Ovary (tissue), 9 donors: Measurements from ENCODE around the gene RPS5. TPM values are rescaled to one million over a fixed set of nuclear protein-coding genes. Genes with fewer than 3 reads are reported as not detected.
A peak's percentile ranks its signal among the peaks of the same experiment; 100 is the strongest.

Experiments used
- DNase-seq, 5 donors: peaks; one replicate each; pipeline ENCODE4 v3.0.0-alpha.2; 2019 to 2020
- H3K27ac ChIP-seq, 2 donors: fragments of 200-600 bp; one replicate each; pipeline versions ENCODE4 v1.5.1 to v1.8.0; 2019 to 2022
- H3K27me3 ChIP-seq: fragments of 200-600 bp; one replicate; pipeline ENCODE4 v1.8.0; 2022
- H3K36me3 ChIP-seq: fragments of 200-600 bp; sonication (generic); one replicate; pipeline ENCODE4 v1.5.1; 2019
- H3K4me1 ChIP-seq: one replicate; pipeline ENCODE4 v1.8.1; 2013; ENCODE audit warnings: mild to moderate bottlenecking, moderate library complexity; ENCODE audit not compliant: insufficient read depth
- H3K4me3 ChIP-seq: fragments of 200-600 bp; sonication (generic); one replicate; pipeline ENCODE4 v1.5.1; 2017
- H3K9me3 ChIP-seq, 2 donors: fragments of 200-600 bp in 1 of 2; sonication (generic) in 1 of 2; one replicate each; pipeline versions ENCODE4 v1.5.1 to v1.8.1; 2013 to 2019; ENCODE audit warnings: mild to moderate bottlenecking in 1 of 2, moderate library complexity in 1 of 2
- CTCF ChIP-seq, 3 donors: fragments of 450-650 bp in 2 of 3; fragments of 200-600 bp in 1 of 3; IDR thresholded peaks; one replicate each; pipeline versions ENCODE4 v1.5.1 to v1.8.0; 2016 to 2022; ENCODE audit warnings: antibody characterized with exemption in 3 of 3, mild to moderate bottlenecking in 1 of 3
- EP300 ChIP-seq: sonication (generic); formaldehyde crosslinking; IDR thresholded peaks from one replicate; pipeline ENCODE4 v1.6.1; 2017; ENCODE audit warnings: antibody characterized with exemption
- POLR2A ChIP-seq: fragments of 450-650 bp; IDR thresholded peaks from one replicate; pipeline ENCODE4 v1.6.1; 2017; ENCODE audit warnings: antibody characterized with exemption, mild to moderate bottlenecking, moderate library complexity
- WGBS, 3 donors: extraction: QIAGEN DNeasy Blood & Tissue Kit in 1 of 3; methylation state at CpG; one replicate each; pipeline versions ENCODE4 v1.1.5 to v1.1.7; 2013 to 2017; 5-methylcytosine and 5-hydroxymethylcytosine counted together
- intact Hi-C, 4 donors: fragments of 100-400 bp; cut with DNase I; formaldehyde crosslinking; loops; one replicate each; pipeline versions ENCODE4 v1.11.0 to v1.15.1; 2022 to 2023
- polyA plus RNA-seq, 2 donors: library from polyadenylated mRNA; stranded (reverse); fragments of 200-250 nt in 1 of 2; fragments of 350-450 nt in 1 of 2; fragmentation: Illumina TruSeq in 1 of 2; extraction: RNeasy Lipid Tissue Mini Kit (QIAGEN cat#74804) in 1 of 2; gene quantifications; one replicate each; pipeline ENCODE4 v1.2.3, GENCODE V29; 2013 to 2014
- total RNA-seq, 7 donors: library from RNA; depleted of rRNA in 2 of 7; stranded (reverse); fragments of >200 nt in 2 of 7; fragmentation: NEBNext Ultra II Directional in 3 of 7; extraction: Animal tissue kit (Norgen Biotek cat#: 25700) in 3 of 7; gene quantifications; one replicate each; pipeline versions ENCODE4 v1.1.0 to v1.2.4, GENCODE V29; 2016 to 2023
- donor health status: DM: no; HTN: no; CAD: no; lungs with moderate emphysema.
- donor health status: DM: no; HTN: no; CAD: no.
- donor health status: Bipolar disorder and iron deficiency.
- donor health status: DM: yes; HTN: yes; CAD: no.
- donor health status: DM: no; HTN: no; CAD: no.
- donor health status: DM: yes; HTN: yes; CAD: no.

The RPS5 gene
- total and polyA plus RNA-seq, 9 donors, result 715 to 5,180 (median 2,346) TPM

GRCh38 chr19:58393725-58394033, 6.6 kb downstream of the RPS5 start:
- no peaks in the 10 kb centered on the region for H3K9me3 ChIP-seq
- no peak overlapping the region for H3K27ac ChIP-seq
- H3K36me3 ChIP-seq, result no peaks in the 10 kb centered on the region
- no peak for DNase-seq
- peaks cover 6% of the 10 kb centered on the region for H3K4me1 ChIP-seq
- H3K4me3 ChIP-seq, result no peak overlapping the region
- intact Hi-C loops, result no loop called here
- peaks cover 5% of the 10 kb centered on the region for H3K27me3 ChIP-seq
- 81 to 85% (median 82%) methylated on average over 4 of the region's 4 CpGs for WGBS, 3 donors
- TF ChIP-seq CTCF (IDR thresholded peaks at IDR 0.05), result no peak
- no peak for TF ChIP-seq POLR2A
- no peak for TF ChIP-seq EP300

GRCh38 chr19:58394821-58395219, 7.8 kb downstream of the RPS5 start:
- DNase-seq, result peak in 1 of 5 donors; percentile 28
- H3K36me3 ChIP-seq, result no peaks in the 10 kb centered on the region

GRCh38 chr19:58395220-58395978, 8.3 kb downstream of the RPS5 start, which contains the start of gene RNF225:
RNF225 (plus strand) TSS chr19:58395656; CDS start chr19:58396090, 434 bp downstream.
- Histone ChIP-seq H3K4me1 (peaks cover 7% of the 10 kb centered on the region), H3K27ac (no peak within 1 kb of the TSS), H3K9me3 (no peaks in the 10 kb centered on the region), H3K36me3 (no peaks in the 10 kb centered on the region), H3K27me3 (peaks cover 5% of the 10 kb centered on the region), H3K4me3 (no peak within 1 kb of the TSS)
- DNase-seq, result peak in 1 of 5 donors; percentile 18
- no peak for TF ChIP-seq EP300
- TF ChIP-seq POLR2A, result no peak
- no peak for TF ChIP-seq CTCF (IDR thresholded peaks at IDR 0.05)
- WGBS, 3 donors, result 24 to 27% (median 25%) methylated on average over 21 of the region's 21 CpGs
- intact Hi-C loops, result no loop called here

More at GRCh38 chr19:58394821-58395219, 7.8 kb downstream of the RPS5 start:
- Histone ChIP-seq H3K4me3 (no peak overlapping the region), H3K27ac (no peak overlapping the region), H3K27me3 (peaks cover 5% of the 10 kb centered on the region), H3K4me1 (peaks cover 6% of the 10 kb centered on the region), H3K9me3 (no peaks in the 10 kb centered on the region)
- WGBS, 3 donors, result 61 to 66% (median 63%) methylated on average over 3 of the region's 3 CpGs
- TF ChIP-seq POLR2A (no peak), CTCF (IDR thresholded peaks at IDR 0.05) (no peak), EP300 (no peak)
- intact Hi-C loops, result no loop called here

- intact Hi-C loops, result no loop called here
- peaks cover 12% of the 10 kb centered on the region for H3K4me1 ChIP-seq
Measured at GRCh38 chr19:58395979-58396627, 9.0 kb downstream of the RPS5 start.

More at GRCh38 chr19:58395979-58396627, 9.0 kb downstream of the RPS5 start:
- peaks cover 5% of the 10 kb centered on the region for H3K27me3 ChIP-seq
- WGBS, 3 donors, result 1 to 4% (median 1%) methylated on average over 56 to 75 of the region's 75 CpGs
- H3K36me3 ChIP-seq, result no peaks in the 10 kb centered on the region
- TF ChIP-seq EP300 (no peak), CTCF (IDR thresholded peaks at IDR 0.05) (no peak), POLR2A (no peak)
- DNase-seq, result no peak
- no peak overlapping the region for H3K4me3 ChIP-seq
- H3K9me3 ChIP-seq, result no peaks in the 10 kb centered on the region
- H3K27ac ChIP-seq, result no peak overlapping the region
